ENCODE measurements around the gene ACVR2B. TPM values are rescaled to one million over a fixed set of nuclear protein-coding genes. Genes with fewer than 3 reads are reported as not detected.
A peak's percentile ranks its signal among the peaks of the same experiment; 100 is the strongest.

The ACVR2B gene
- polyA plus RNA-seq, 1 donor from 2014 or later: not detected

- Mint-ChIP-seq H3K36me3 (peaks cover 2% of the 10 kb centered on the region), H3K9me3 (no peaks in the 10 kb centered on the region), H3K4me3 (no peak overlapping the region), H3K27me3 (no peaks in the 10 kb centered on the region), H3K27ac (no peak overlapping the region), H3K4me1 (peaks cover 0 to 2% (median 2%) of the 10 kb centered on the region in 3 donors)
Measured at GRCh38 chr3:38490281-38491030, 36.8 kb downstream of the ACVR2B start.

- peaks cover 2% of the 10 kb centered on the region for H3K36me3 Mint-ChIP-seq
- H3K4me3 Mint-ChIP-seq: no peak overlapping the region
- H3K27ac Mint-ChIP-seq: no peak overlapping the region
- peaks cover 0 to 2% (median 2%) of the 10 kb centered on the region in 3 donors for H3K4me1 Mint-ChIP-seq
- H3K9me3 Mint-ChIP-seq: no peaks in the 10 kb centered on the region
- H3K27me3 Mint-ChIP-seq: no peaks in the 10 kb centered on the region
Measured at GRCh38 chr3:38491215-38491614, 37.5 kb downstream of the ACVR2B start.

- Mint-ChIP-seq H3K27ac (no peak overlapping the region), H3K27me3 (no peaks in the 10 kb centered on the region), H3K4me1 (peaks cover 4 to 10% (median 6%) of the 10 kb centered on the region in 3 donors), H3K9me3 (no peaks in the 10 kb centered on the region), H3K4me3 (no peak overlapping the region), H3K36me3 (peaks cover 2% of the 10 kb centered on the region)
Measured at GRCh38 chr3:38493031-38493430, 39.3 kb downstream of the ACVR2B start.

DNA sequence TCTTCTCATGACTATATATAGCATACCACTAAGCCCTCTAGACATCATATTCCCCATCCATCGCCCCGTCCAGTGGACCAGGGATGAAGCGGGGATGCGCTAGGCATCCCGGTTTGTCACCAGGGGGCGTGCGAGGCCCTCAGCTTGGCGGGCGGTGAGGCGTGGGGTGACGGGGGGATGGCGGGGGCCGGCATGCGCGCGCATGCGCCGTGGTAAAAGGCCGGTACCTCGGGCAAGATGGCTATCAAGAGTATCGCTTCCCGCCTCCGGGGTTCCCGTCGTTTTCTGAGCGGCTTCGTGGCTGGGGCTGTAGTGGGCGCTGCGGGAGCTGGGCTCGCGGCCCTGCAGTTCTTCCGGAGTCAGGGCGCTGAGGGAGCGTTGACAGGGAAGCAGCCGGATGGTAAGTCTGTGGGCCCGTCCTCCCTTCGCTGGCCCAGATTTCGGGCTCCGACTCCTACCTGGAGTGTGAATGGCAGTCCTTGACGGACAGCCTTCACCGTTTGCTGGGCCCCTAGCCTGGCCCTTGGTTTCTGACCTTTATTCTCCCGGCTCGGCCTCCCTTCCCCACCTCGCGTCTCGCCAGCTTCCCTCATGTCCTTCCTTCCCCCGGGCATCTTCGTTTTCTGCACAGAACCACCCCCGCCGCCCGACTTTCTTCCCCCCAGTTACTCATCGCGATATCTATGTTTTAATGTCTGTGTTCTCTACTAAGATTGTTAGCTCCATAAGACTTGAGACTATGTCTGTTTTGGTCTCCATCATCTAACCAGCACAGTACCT, 42.6 kb downstream of the ACVR2B start, which contains the start of gene EXOG:
TSS of gene EXOG (plus strand) at position 210 of the 780 bp plus-strand sequence. CDS start at position 238, 28 bp downstream.
- Mint-ChIP-seq H3K36me3 (peaks cover 6% of the 10 kb centered on the region), H3K9me3 (no peaks in the 10 kb centered on the region), H3K27ac (peak within 1 kb of the TSS; percentile 84 to 91 (median 88)), H3K4me3 (peak within 1 kb of the TSS; percentile 93 to 97 (median 96)), H3K4me1 (peaks cover 6 to 10% (median 10%) of the 10 kb centered on the region in 3 donors), H3K27me3 (no peaks in the 10 kb centered on the region)

GRCh38 chr3:38497031-38497430, 43.3 kb downstream of the ACVR2B start:
- Mint-ChIP-seq H3K27ac (peak overlapping the region in 2 of 3 donors; percentile 88 to 91), H3K27me3 (no peaks in the 10 kb centered on the region), H3K4me3 (peak overlapping the region; percentile 93 to 97 (median 96)), H3K9me3 (no peaks in the 10 kb centered on the region), H3K36me3 (peaks cover 6% of the 10 kb centered on the region), H3K4me1 (peaks cover 6 to 10% (median 10%) of the 10 kb centered on the region in 3 donors)

- Mint-ChIP-seq H3K4me3 (no peak overlapping the region), H3K9me3 (no peaks in the 10 kb centered on the region), H3K4me1 (peaks cover 6 to 10% (median 10%) of the 10 kb centered on the region in 3 donors), H3K27ac (no peak overlapping the region), H3K27me3 (no peaks in the 10 kb centered on the region), H3K36me3 (peaks cover 6% of the 10 kb centered on the region)
Measured at GRCh38 chr3:38500688-38501417, 47.2 kb downstream of the ACVR2B start.

- H3K27me3 Mint-ChIP-seq: no peaks in the 10 kb centered on the region
- no peak overlapping the region for H3K27ac Mint-ChIP-seq
- H3K36me3 Mint-ChIP-seq: peaks cover 7% of the 10 kb centered on the region
- peaks cover 0 to 2% (median 0%) of the 10 kb centered on the region in 3 donors for H3K4me1 Mint-ChIP-seq
- no peaks in the 10 kb centered on the region for H3K9me3 Mint-ChIP-seq
- H3K4me3 Mint-ChIP-seq: no peak overlapping the region
Measured at GRCh38 chr3:38507120-38507519, 53.4 kb downstream of the ACVR2B start.

DNA sequence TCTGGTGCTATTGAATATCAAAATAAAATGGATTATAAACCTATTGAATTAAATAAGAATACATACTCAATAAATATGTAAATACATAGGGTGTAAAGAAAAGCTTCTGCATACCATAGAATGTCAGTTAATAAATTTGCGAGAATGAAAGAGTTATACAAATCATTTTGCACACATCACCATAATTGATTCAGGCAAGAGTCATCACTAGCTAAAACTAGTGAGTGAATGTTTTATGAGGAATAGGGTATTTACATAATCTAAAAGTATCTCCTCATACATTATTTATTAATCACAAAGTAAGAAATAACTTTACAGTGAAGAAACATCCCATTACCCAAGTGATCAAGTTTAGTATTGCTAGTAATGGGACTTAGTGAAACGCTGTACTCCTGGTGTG, 56.0 kb downstream of the ACVR2B start:
- peaks cover 12% of the 10 kb centered on the region for H3K36me3 Mint-ChIP-seq

GRCh38 chr3:38510631-38511030, 56.9 kb downstream of the ACVR2B start:
- Mint-ChIP-seq H3K36me3 (peaks cover 12% of the 10 kb centered on the region), H3K4me3 (no peak overlapping the region), H3K9me3 (no peaks in the 10 kb centered on the region), H3K4me1 (peaks cover 0 to 4% (median 0%) of the 10 kb centered on the region in 3 donors), H3K27ac (no peak overlapping the region), H3K27me3 (no peaks in the 10 kb centered on the region)

More for the DNA sequence above, 56.0 kb downstream of the ACVR2B start:
- Mint-ChIP-seq H3K27ac (no peak overlapping the region), H3K4me1 (peaks cover 0 to 4% (median 0%) of the 10 kb centered on the region in 3 donors), H3K4me3 (no peak overlapping the region), H3K9me3 (no peaks in the 10 kb centered on the region), H3K27me3 (no peaks in the 10 kb centered on the region)

DNA sequence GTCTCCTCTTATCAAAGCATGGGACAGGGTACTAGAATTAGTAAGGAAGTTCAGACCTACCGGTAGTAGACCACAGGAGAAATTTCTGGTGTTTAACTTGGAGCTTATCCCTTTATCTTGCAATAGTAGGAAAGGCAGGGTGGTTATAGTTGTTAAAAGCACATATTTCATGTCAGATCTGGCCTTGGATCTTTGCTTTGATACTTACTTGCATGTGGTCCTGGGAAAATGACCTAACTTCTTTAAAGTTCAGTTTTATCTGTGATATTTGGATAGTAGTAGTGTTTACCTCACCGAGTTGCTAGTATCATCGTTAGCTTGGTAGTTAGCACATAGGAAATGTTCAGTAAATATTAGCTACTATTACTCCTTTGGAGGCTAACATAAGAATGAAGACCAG, 57.9 kb downstream of the ACVR2B start:
- Mint-ChIP-seq H3K36me3 (peaks cover 15% of the 10 kb centered on the region), H3K9me3 (no peaks in the 10 kb centered on the region), H3K27me3 (no peaks in the 10 kb centered on the region), H3K4me3 (no peak overlapping the region), H3K27ac (no peak overlapping the region), H3K4me1 (peaks cover 0 to 4% (median 0%) of the 10 kb centered on the region in 3 donors)

GRCh38 chr3:38515367-38515766, 61.7 kb downstream of the ACVR2B start:
- peaks cover 6 to 11% (median 6%) of the 10 kb centered on the region in 3 donors for H3K4me1 Mint-ChIP-seq
- H3K27me3 Mint-ChIP-seq: no peaks in the 10 kb centered on the region
- H3K36me3 Mint-ChIP-seq: peaks cover 9% of the 10 kb centered on the region
- H3K9me3 Mint-ChIP-seq: no peaks in the 10 kb centered on the region
- H3K27ac Mint-ChIP-seq: no peak overlapping the region
- no peak overlapping the region for H3K4me3 Mint-ChIP-seq

GRCh38 chr3:38516669-38517068, 63.0 kb downstream of the ACVR2B start:
- H3K4me3 Mint-ChIP-seq: no peak overlapping the region
- no peaks in the 10 kb centered on the region for H3K27me3 Mint-ChIP-seq
- H3K4me1 Mint-ChIP-seq: peaks cover 6 to 11% (median 8%) of the 10 kb centered on the region in 3 donors
- no peaks in the 10 kb centered on the region for H3K9me3 Mint-ChIP-seq
- peaks cover 9% of the 10 kb centered on the region for H3K36me3 Mint-ChIP-seq
- H3K27ac Mint-ChIP-seq: no peak overlapping the region

DNA sequence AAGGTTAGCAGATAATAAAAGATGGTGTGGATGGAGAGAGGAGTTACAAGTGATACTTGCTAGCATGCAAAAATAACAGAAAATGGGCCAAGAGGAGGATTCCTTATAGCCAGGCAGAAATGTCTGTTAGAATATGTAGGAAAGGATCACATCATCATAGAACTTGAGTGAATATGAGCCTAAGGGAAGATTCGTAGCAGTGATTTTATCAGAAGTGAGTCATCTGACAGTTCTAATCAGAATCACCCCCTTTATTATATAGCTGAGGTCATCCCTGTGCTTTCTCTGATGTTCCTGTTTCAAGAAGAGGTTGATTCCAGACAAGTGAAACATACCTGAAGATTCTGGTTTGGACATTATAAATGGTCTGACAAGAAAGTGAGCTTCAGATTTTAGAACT, 65.3 kb downstream of the ACVR2B start:
- H3K27ac Mint-ChIP-seq: peak overlapping the region in 1 of 3 donors; percentile 55
- H3K9me3 Mint-ChIP-seq: no peaks in the 10 kb centered on the region
- no peak overlapping the region for H3K4me3 Mint-ChIP-seq
- peaks cover 6 to 11% (median 8%) of the 10 kb centered on the region in 3 donors for H3K4me1 Mint-ChIP-seq
- no peaks in the 10 kb centered on the region for H3K27me3 Mint-ChIP-seq
- H3K36me3 Mint-ChIP-seq: peaks cover 5% of the 10 kb centered on the region

- no peaks in the 10 kb centered on the region for H3K27me3 Mint-ChIP-seq
- H3K27ac Mint-ChIP-seq: peak overlapping the region in 2 of 3 donors; percentile 6 to 21
- H3K4me1 Mint-ChIP-seq: peaks cover 4 to 11% (median 8%) of the 10 kb centered on the region in 3 donors
- peak overlapping the region in 1 of 4 donors; percentile 74 for H3K4me3 Mint-ChIP-seq
- H3K36me3 Mint-ChIP-seq: peaks cover 9% of the 10 kb centered on the region
- H3K9me3 Mint-ChIP-seq: no peaks in the 10 kb centered on the region
Measured at GRCh38 chr3:38519651-38520050, 66.0 kb downstream of the ACVR2B start.

Measured in IgD-negative memory B cell (primary cell).